Activated CD4-positive, CD25-positive, alpha-beta regulatory T cell treated with anti-CD3 and anti-CD28 coated beads, Interleukin-2, amount 50 U/mL, for 24 hours (primary cell): ENCODE measurements around the gene KLHL21.
"Not testable (repeated sequence)": the region's sequence is repeated elsewhere in the genome, so short reads cannot be mapped to it uniquely, and the experiment has no call there.

Experiments
- ATAC-seq, 2 donors: fragments of 150-1000 bp; cut with Tn5 transposase; one replicate each; pipeline ENCODE4 v1.10.0; 2021; ENCODE audit warnings: mild to moderate bottlenecking in 1 of 2, moderate library complexity in 1 of 2

KLHL21 gene, protein sequence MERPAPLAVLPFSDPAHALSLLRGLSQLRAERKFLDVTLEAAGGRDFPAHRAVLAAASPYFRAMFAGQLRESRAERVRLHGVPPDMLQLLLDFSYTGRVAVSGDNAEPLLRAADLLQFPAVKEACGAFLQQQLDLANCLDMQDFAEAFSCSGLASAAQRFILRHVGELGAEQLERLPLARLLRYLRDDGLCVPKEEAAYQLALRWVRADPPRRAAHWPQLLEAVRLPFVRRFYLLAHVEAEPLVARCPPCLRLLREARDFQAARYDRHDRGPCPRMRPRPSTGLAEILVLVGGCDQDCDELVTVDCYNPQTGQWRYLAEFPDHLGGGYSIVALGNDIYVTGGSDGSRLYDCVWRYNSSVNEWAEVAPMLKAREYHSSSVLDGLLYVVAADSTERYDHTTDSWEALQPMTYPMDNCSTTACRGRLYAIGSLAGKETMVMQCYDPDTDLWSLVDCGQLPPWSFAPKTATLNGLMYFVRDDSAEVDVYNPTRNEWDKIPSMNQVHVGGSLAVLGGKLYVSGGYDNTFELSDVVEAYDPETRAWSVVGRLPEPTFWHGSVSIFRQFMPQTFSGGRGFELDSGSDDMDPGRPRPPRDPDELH

DNA sequence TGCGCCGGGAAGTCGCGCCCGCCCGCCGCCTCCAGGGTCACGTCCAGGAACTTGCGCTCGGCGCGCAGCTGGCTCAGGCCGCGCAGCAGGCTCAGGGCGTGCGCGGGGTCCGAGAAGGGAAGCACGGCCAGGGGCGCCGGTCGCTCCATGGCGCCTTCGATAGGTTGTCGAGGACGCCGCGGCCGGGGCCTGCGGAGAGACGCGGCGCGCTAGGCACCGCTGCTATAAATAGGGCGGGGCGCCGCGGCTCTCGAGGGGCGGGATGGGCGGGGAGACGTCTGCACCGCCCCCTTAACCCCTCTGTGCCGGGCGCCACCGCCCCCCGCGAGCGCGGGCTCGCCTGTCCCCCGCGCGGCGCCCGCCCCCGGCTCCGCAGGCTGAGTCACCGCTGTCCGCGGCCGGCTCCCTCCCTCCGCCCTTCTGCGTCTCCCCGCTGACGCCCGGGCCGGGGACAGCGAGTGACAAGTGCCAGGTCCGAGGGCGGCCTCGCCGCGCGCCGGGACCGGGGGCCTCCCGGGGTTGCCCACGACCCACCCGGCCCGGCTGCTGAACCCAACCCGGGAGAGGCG lies at the start of gene KLHL21:
KLHL21 (minus strand) TSS at position 201 of the 569 bp plus-strand sequence; CDS start at position 149, 52 bp downstream.
- peak; percentile 56 to 61 for ATAC-seq

GRCh38 chr1:6651909-6652308 lies 49.2 kb upstream of the KLHL21 start:
- no peak for ATAC-seq

GRCh38 chr1:6648556-6648955 lies 45.9 kb upstream of the KLHL21 start:
- no peak for ATAC-seq

DNA sequence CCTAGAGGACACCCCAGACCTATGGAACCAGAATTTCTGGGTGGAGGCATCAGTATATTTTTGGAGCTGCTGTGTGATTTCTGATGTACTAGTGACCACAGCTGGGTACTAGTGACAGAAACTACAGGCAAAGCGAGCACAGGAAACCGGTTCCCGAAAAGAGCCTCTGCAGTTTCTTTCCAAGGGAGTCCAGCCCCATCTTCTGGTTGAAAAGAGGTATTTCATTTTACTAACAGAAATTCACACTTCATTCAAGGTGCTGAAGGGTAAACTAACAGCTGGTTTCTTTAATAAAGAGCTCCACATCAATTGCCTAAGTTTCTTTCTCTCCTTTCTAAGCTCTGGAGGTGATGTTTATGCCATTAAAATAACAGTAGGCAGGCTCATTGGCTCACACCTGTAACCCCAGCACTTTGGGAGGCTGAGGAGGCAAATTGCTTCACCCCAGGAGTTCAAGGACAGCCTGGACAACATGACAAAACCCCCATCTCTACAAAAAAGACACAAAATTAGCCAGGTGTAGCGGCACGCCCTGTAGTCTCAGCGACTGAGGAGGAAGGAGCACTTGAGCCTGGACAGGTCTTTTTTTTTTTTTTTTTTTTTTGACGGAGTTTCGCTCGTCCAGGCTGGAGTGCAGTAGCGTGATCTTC lies 44.0 kb upstream of the KLHL21 start:
- peak in 1 of 2 donors; percentile 36 for ATAC-seq

DNA sequence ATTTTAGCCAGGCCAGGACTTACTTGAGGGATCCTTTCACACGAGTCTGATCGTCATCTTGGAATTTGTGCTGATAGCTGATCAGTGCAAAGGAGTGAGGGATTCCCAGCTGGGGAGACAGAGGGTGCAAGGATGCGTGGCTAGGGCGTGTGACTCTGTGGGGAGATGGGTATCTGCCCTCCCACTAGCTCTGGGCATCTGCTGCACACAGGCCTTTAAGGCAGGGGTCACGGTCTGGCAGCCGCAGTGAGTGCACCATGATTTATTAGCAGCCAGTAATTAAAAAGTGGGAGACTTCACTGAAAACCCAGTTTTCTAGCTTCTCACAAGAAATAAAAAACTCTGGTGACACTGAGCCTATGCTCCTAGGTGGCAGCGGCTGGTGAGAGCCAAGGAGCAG lies 42.3 kb upstream of the KLHL21 start:
- no peak for ATAC-seq

- ATAC-seq, result not testable (repeated sequence)
Observed at GRCh38 chr1:6640867-6641266, 38.2 kb upstream of the KLHL21 start.

DNA sequence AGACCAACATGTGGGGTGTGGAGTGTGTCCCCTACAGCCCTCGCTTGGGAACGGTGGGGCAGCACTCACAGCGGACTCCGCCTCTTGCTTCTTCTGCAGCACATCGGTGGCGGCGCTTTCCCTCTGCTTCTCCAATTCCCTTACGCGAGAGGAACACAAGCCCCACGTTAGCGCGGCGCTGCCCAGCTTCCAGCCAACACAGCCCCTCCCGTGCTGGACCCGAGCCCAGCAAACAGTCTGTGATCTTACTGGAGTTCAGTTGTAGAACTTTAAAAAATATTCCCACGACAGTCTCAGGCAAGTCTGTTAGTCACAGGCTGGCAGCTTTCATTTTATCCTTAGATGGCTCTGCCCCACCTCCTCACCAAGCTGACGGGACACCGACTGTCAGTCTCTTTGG lies 35.6 kb upstream of the KLHL21 start:
- no peak for ATAC-seq

- no peak for ATAC-seq
Observed at GRCh38 chr1:6637770-6638169, 35.1 kb upstream of the KLHL21 start.

DNA sequence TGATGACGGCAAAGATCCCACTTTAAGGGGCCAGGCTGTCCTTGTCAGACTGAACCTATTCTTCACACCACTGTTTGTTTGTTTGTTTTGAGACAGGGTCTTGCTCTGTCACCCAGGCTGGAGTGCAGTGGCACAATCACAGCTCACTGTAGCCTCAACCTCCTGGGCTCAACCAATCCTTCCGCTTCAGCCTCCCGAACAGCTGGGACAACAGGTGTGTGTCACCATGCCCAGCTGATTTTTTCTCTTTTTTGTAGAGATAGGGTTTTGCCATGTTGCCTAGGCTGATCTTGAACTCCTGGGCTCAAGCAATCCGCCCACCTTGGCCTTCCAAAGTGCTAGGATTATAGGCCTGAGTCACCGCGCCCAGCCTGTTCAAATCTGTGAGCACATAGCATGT lies 34.1 kb upstream of the KLHL21 start:
- not testable (repeated sequence) for ATAC-seq

DNA sequence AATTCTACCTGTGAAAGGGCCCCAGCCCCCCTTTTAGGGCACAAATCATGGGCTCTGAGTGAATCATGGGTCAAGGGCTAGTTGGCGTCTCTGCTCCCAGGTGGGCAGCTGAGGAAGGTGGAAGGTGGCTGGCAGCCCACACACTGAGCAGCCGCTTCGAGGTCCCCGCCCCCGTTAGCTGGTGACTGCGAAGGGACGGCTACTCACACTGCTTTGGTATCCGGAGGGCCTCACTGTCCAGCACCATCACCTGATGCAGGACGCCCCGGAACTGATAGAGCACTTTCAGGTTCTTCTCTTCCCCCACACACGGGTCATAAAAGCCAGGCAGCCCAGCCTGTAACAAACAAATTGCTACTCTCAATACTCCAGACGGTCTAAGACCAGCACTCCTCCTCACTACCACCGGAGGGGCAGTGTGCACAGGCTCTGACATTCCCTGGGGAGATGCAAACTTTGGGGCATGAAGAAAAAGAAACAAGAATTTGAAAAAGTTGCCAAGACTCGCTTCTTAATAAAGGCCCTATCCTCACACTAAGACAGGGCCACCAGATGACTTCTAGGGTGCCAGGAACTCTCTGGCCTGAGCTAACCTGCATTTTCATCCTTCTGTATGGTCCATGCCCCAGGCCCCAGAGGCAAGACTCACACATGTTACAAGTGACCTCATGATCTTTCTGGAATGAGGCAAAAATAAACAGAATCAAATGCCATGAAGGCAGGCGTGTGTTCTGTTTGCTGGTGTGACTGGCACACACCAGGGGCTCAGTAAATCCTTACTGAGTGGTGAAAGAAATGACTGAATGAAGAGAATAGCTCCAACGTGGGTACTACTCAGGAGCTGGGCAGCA lies 33.5 kb upstream of the KLHL21 start:
- no peak for ATAC-seq

DNA sequence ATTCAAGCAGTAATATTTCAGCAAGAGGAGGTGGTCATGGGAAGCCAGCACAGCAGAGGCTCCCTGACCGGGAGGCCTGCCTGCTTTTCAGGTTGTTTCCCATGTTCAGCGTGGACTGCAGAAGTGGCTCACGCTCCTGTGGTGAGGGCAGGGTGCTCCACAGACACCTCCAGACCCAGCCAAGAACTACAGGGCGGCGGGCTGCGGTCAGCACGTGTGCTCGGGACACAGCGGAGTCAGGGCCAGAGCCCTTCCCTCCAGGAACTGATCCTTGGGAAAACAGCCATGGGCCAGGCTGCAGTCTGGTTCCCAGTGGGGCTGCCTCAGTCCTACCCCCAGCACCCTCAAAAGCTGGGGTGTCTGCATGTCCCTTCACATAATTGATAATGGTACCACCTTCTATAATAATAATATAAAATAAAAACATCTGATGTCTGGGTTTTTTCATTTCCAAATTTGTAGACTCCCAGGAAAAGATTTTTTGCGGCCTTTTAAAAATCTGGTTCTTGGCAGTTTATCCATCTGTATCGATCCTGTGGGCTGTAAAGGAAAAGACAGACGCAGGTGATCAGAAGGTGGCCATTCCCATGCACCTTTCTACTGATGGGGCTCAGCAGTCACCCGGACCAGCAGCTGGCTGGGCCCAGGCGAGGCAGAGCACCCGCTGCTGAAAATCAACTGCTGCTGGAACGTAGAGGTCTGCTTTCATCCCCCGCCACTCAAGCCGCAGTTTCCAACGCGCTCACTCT lies 32.7 kb upstream of the KLHL21 start:
- ATAC-seq, result no peak

- ATAC-seq, result peak; percentile 55 to 68
Observed at GRCh38 chr1:6634371-6635052, 31.8 kb upstream of the KLHL21 start.

- ATAC-seq, result no peak
Observed at GRCh38 chr1:6632588-6633514, 30.2 kb upstream of the KLHL21 start.

- no peak for ATAC-seq
Observed at GRCh38 chr1:6631058-6631457, 28.4 kb upstream of the KLHL21 start.

DNA sequence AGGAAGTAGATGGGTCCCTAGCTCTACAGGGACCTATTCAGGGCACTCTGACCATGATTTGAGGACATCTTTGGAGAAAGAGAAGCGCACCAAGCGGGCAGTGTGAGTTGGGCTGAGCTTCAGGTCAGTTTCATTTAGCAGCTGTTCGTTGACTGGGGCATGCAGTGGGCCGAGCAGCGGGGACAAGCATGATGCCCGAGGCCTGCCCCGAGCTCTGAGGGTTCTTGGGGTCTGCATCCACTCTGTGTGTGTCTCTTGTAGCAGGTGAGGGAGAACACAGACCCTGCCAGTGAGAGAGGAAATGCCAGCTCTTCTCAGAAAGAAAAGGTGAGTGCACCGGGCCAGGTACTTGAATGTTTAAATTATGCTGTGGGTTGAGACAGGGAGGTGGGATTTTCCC lies 27.4 kb upstream of the KLHL21 start:
- no peak for ATAC-seq

GRCh38 chr1:6628971-6629479 lies 26.4 kb upstream of the KLHL21 start:
- no peak for ATAC-seq

DNA sequence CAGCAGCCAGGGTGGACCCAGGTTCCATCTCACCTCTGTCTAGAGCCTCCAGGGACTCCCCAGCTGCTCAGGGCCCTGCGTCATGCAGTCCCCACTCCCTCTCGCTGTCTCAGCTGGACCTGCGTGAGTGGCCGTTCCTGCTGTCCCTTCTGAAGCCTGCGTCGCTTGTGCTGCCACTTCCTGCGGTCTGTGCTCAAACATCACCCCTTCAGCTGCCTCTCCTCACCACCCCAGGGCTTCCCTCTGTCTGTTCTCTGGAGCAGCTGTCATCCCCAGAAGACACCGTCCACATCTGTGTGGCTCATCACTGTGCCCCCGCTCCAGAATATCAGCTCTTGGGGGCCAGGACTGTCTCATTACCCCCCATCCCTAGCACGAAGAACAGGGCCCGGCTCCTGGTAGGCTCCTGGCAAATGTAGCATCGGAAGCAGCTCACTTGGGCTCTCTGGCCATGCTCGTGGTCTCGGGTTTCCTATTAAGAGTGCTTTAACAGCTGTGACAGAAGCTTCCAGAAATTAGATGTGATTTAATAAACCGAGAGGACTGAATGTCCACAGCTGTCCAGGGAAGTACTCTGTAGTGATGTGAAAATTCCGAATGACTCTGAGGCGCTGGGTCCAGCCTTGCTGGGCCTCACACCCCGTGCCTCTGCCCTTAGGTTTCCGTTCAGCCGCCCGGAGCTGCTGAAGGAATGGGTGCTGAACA lies 25.3 kb upstream of the KLHL21 start:
- ATAC-seq, result no peak

- no peak for ATAC-seq
Observed at GRCh38 chr1:6627031-6627430, 24.4 kb upstream of the KLHL21 start.

DNA sequence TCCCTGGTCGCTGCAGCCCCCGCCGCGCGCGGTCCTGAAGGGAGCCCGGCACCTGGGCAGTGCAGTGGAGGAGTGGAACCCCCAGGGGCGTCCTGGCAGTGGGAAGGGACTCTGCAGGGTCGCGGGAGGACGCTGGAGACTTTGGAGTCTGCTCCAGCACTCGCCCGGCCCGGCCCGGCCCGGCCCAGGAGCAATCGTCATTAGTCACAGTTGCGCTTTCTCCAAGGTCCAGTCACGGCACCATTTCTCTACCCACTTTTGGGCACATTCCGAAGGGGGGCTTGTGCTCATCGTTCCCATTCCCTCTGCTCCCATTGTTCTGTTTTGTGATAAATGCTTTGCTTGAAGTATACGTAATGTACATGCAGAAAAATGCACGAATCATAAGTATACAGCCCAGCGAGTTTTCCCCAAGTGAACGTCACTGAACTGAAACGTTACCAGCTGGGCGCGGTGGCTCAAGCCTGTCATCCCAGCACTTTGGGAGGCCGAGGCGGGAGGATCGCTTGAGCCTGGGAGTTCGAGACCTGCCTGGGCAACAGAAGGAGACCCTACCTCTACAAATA lies 23.0 kb upstream of the KLHL21 start:
- peak in 1 of 2 donors; percentile 42 for ATAC-seq
